Pancreas (tissue), 10 donors: Measurements from ENCODE around the gene LORICRIN. TPM values are rescaled to one million over a fixed set of nuclear protein-coding genes. Genes with fewer than 3 reads are reported as not detected.

Experiments
- ATAC-seq, 4 donors: fragments of 200-7000 bp; cut with Tn5 transposase; one replicate each; pipeline versions ENCODE4 v1.8.0 to v1.9.1; 2020; ENCODE audit warnings: mild to moderate bottlenecking in 4 of 4, moderate library complexity in 4 of 4
- DNase-seq, 6 donors: peaks; one replicate each; pipeline ENCODE4 v3.0.0-alpha.2; 2020
- FAIRE-seq: peaks from 2 replicates; lab custom pipeline; 2012; peaks lifted over from hg19 to GRCh38; lab: Jason Lieb, UNC
- H3K27ac ChIP-seq, 4 donors: fragments of 200-600 bp; sonication (generic); 1 replicate in 3 of 4; 2 replicates in 1 of 4; pipeline versions ENCODE4 v1.5.0 to v1.8.0; 2020
- H3K27me3 ChIP-seq, 4 donors: fragments of 200-600 bp; one replicate each; pipeline ENCODE4 v1.8.0; 2021
- H3K36me3 ChIP-seq, 3 donors: fragments of 200-600 bp; sonication (generic) in 1 of 3; one replicate each; pipeline versions ENCODE4 v1.5.0 to v1.8.0; 2020 to 2021
- H3K4me1 ChIP-seq, 3 donors: fragments of 200-600 bp; one replicate each; pipeline ENCODE4 v1.8.0; 2021
- H3K4me3 ChIP-seq, 4 donors: fragments of 200-600 bp; sonication (generic) in 2 of 4; one replicate each; pipeline versions ENCODE4 v1.5.0 to v1.8.0; 2020 to 2021
- H3K9me3 ChIP-seq, 4 donors: fragments of 200-600 bp; one replicate each; pipeline ENCODE4 v1.8.0; 2021
- CTCF ChIP-seq, 4 donors: fragments of 200-600 bp; sonication (generic) in 3 of 4; IDR thresholded peaks; one replicate each; pipeline versions ENCODE4 v1.5.0 to v1.8.0; 2021; ENCODE audit warnings: antibody characterized with exemption in 4 of 4
- whole genome bisulfite sequencing, 2 donors: extraction: QIAGEN DNeasy Blood & Tissue Kit; methylation state at CpG; one replicate each; pipeline ENCODE4 v1.1.7; 2013; 5-methylcytosine and 5-hydroxymethylcytosine counted together
- intact Hi-C, 3 donors: fragments of 100-400 bp; cut with DNase I; formaldehyde crosslinking; loops; one replicate each; pipeline versions ENCODE4 v1.11.1 to v1.14.2; 2022
- polyA plus RNA-seq, 2 donors: library from polyadenylated mRNA; stranded (reverse); fragments of 200-250 nt; gene quantifications; one replicate each; pipeline ENCODE4 v1.2.3, GENCODE V29; 2013
- total RNA-seq, 6 donors: library from RNA; stranded (reverse); fragmentation: NEBNext Ultra II Directional in 4 of 6; extraction: Animal tissue kit (Norgen Biotek cat#: 25700) in 4 of 6; gene quantifications; one replicate each; pipeline versions ENCODE4 v1.2.1 to v1.2.4, GENCODE V29; 2021 to 2023
- donor health status: healthy with polysubstance abuse.
- donor health status: DM: no; HTN: no; CAD: no; lungs with moderate emphysema.
- donor health status: DM: no; HTN: no; CAD: no.
- donor health status: control.
- donor health status: control.
- donor health status: Bipolar disorder and iron deficiency.
- donor health status: DM: yes; HTN: yes; CAD: no.
- donor health status: DM: no; HTN: no; CAD: no.
- donor health status: DM: no; HTN: no; CAD: no.
- donor health status: DM: yes; HTN: yes; CAD: no.

Gene LORICRIN
- total and polyA plus RNA-seq, 8 donors, result not detected

DNA sequence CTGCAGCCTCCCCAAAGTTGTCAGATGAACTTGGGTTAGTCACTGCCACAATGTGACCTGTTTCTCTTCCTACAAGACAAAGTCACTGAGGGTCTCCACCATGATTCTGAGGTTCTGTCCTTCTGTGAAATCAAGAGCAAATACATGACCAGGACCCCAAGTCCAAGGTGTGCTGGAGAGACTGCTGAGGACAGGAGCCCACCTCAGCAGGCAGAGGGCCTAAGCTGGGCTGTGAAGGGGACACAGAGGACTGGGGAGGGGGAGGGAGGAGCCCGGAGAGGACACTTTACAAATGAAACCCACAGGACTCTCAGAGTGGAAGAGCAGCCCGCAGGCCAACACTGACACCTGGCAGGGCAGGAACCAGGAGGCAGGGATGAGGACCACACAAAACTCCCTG lies 50.0 kb downstream of the LORICRIN start:
- WGBS, 2 donors, result 68 to 70% methylated on average over 2 of the region's 2 CpGs
- no peak for ATAC-seq
- Histone ChIP-seq H3K36me3 (no peaks in the 10 kb centered on the region), H3K27me3 (no peaks in the 10 kb centered on the region), H3K4me3 (no peak overlapping the region), H3K4me1 (no peaks in the 10 kb centered on the region), H3K27ac (no peak overlapping the region), H3K9me3 (no peaks in the 10 kb centered on the region)
- no peak for FAIRE-seq
- DNase-seq, result no peak
- intact Hi-C loops, result no loop called here
- TF ChIP-seq CTCF (IDR thresholded peaks at IDR 0.05), result no peak

GRCh38 chr1:153310526-153310925 lies 51.0 kb downstream of the LORICRIN start:
- DNase-seq, result no peak
- Histone ChIP-seq H3K27me3 (no peaks in the 10 kb centered on the region), H3K36me3 (no peaks in the 10 kb centered on the region), H3K9me3 (no peaks in the 10 kb centered on the region), H3K27ac (no peak overlapping the region), H3K4me1 (no peaks in the 10 kb centered on the region), H3K4me3 (no peak overlapping the region)
- WGBS, 2 donors, result 69% methylated on average over 7 of the region's 7 CpGs
- no peak for FAIRE-seq
- intact Hi-C loops, result no loop called here
- TF ChIP-seq CTCF (IDR thresholded peaks at IDR 0.05), result no peak
- ATAC-seq, result no peak

Other genes starting within 250 kb of the LORICRIN start
- not detected for gene SPRR1B, start 228.5 kb upstream of the LORICRIN start, total RNA-seq
- gene SPRR1B, start 228.5 kb upstream of the LORICRIN start, polyA plus RNA-seq, result under 1 TPM in 1 of 2 donors, not detected in 1; 0.65 TPM
- gene SPRR2D, start 218.6 kb upstream of the LORICRIN start, total RNA-seq, result not detected
- gene SPRR2D, start 218.6 kb upstream of the LORICRIN start, polyA plus RNA-seq, result under 1 TPM in 1 of 2 donors, not detected in 1; 0.53 TPM
- gene SPRR2A, start 202.2 kb upstream of the LORICRIN start, total RNA-seq, result not detected
- gene SPRR2A, start 202.2 kb upstream of the LORICRIN start, polyA plus RNA-seq, result under 1 TPM in 1 of 2 donors, not detected in 1; 0.68 TPM
- gene SPRR2B, start 188.1 kb upstream of the LORICRIN start, total RNA-seq, result not detected
- not detected for gene SPRR2B, start 188.1 kb upstream of the LORICRIN start, polyA plus RNA-seq
- not detected for gene SPRR2E, start 165.2 kb upstream of the LORICRIN start, total RNA-seq
- gene SPRR2E, start 165.2 kb upstream of the LORICRIN start, polyA plus RNA-seq, result under 1 TPM in 1 of 2 donors, not detected in 1; 0.26 TPM
- under 1 TPM in 1 of 6 donors, not detected in 5; 0.35 TPM for gene SPRR2F, start 146.2 kb upstream of the LORICRIN start, total RNA-seq
- not detected for gene SPRR2F, start 146.2 kb upstream of the LORICRIN start, polyA plus RNA-seq
- not detected for gene SPRR2G, start 108.8 kb upstream of the LORICRIN start, total RNA-seq
- not detected for gene SPRR2G, start 108.8 kb upstream of the LORICRIN start, polyA plus RNA-seq
- gene LELP1, start 56.3 kb upstream of the LORICRIN start, total RNA-seq, result not detected
- not detected for gene LELP1, start 56.3 kb upstream of the LORICRIN start, polyA plus RNA-seq
- not detected for gene PRR9, start 42.1 kb upstream of the LORICRIN start, total RNA-seq
- not detected for gene PRR9, start 42.1 kb upstream of the LORICRIN start, polyA plus RNA-seq
- not detected for gene PGLYRP3, start 53.3 kb downstream of the LORICRIN start, total RNA-seq
- not detected for gene PGLYRP3, start 53.3 kb downstream of the LORICRIN start, polyA plus RNA-seq
- gene PGLYRP4, start 89.2 kb downstream of the LORICRIN start, total RNA-seq, result under 1 TPM in 1 of 6 donors, not detected in 5; 0.37 TPM
- gene PGLYRP4, start 89.2 kb downstream of the LORICRIN start, polyA plus RNA-seq, result not detected
- 10 to 100 TPM in 3 of 6 donors, 1 to 10 TPM in 3; 3.9 to 49.0 (median 21.2) TPM for gene S100A9, start 98.2 kb downstream of the LORICRIN start, total RNA-seq
- 10 to 100 TPM; 51.4 to 79.6 TPM for gene S100A9, start 98.2 kb downstream of the LORICRIN start, polyA plus RNA-seq
- gene S100A12, start 115.9 kb downstream of the LORICRIN start, total RNA-seq, result 1 to 10 TPM in 3 of 6 donors, under 1 TPM in 2, not detected in 1; 0.44 to 3.3 (median 1.1) TPM
- 1 to 10 TPM; 2.6 to 5.2 TPM for gene S100A12, start 115.9 kb downstream of the LORICRIN start, polyA plus RNA-seq
- 10 to 100 TPM in 3 of 6 donors, 1 to 10 TPM in 3; 2.0 to 36.1 (median 12.1) TPM for gene S100A8, start 131.4 kb downstream of the LORICRIN start, total RNA-seq
- gene S100A8, start 131.4 kb downstream of the LORICRIN start, polyA plus RNA-seq, result 10 to 100 TPM; 26.1 to 41.9 TPM
- gene S100A7A, start 156.8 kb downstream of the LORICRIN start, total RNA-seq, result not detected
- gene S100A7A, start 156.8 kb downstream of the LORICRIN start, polyA plus RNA-seq, result not detected
- gene S100A7, start 201.0 kb downstream of the LORICRIN start, total RNA-seq, result not detected
- not detected for gene S100A7, start 201.0 kb downstream of the LORICRIN start, polyA plus RNA-seq